Heart left ventricle (tissue), 13 donors: ENCODE results near the gene B3GNT3.
A peak's percentile ranks its signal among the peaks of the same experiment; 100 is the strongest.

ENCODE experiments used
- CTCF ChIP-seq, 12 donors: fragments of 200-600 bp; sonication (generic) in 4 of 12; IDR thresholded peaks; one replicate each; pipeline versions ENCODE4 v1.5.0 to v1.8.0; 2018 to 2022; ENCODE audit warnings: antibody characterized with exemption in 12 of 12, mild to moderate bottlenecking in 5 of 12
- POLR2A ChIP-seq, 2 donors: fragments of 450-650 bp; IDR thresholded peaks; one replicate each; pipeline ENCODE4 v1.6.1; 2017; ENCODE audit warnings: antibody characterized with exemption in 2 of 2, mild to moderate bottlenecking in 2 of 2, moderate library complexity in 2 of 2
- donor health status: ischemic (EF 13 %, LVEDD 7.1; RV severe dilation, severe dysfunction).
- donor health status: DM: no; HTN: yes; CAD: no.
- donor health status: DM: no; HTN: no; CAD: no.
- donor health status: ischemic (EF 25% LVEDD 6.9; RV normal size, moderate dysfunction).
- donor health status: ischemic (EF 25% LVEDD 5.7; RV mildly dilated, moderate dysfunction).
- donor health status: ischemic (EF 35%, LVEDD 5.7; RV mildly dilated, moderate dysfunction).
- donor health status: nonischemic (EF 11% LVEDD 7.7; RV severe dilation, severe dysfunction).
- donor health status: DM: yes; HTN: yes; CAD: no.
- donor health status: PGD.
- donor health status: ischemic (EF 29% LVEDD 5.4; RV normal size, mild dysfunction).
- donor health status: nonischemic (EF 23%, LVEDD 6.1; RV moderate dilation, normal function).

- TF ChIP-seq CTCF (IDR thresholded peaks at IDR 0.05) (peak in 1 of 12 donors; percentile 18), POLR2A (IDR thresholded peaks at IDR 0.05) (no peak)
Observed at GRCh38 chr19:17829855-17830566, 35.1 kb downstream of the B3GNT3 start.
